Vagina (tissue), 2 donors: ENCODE results near the gene ARHGEF4.

Experiments
- CTCF ChIP-seq, 3 experiments: fragments of 450-650 bp in 2 of 3; fragments of 200-600 bp in 1 of 3; sonication (generic) in 1 of 3; IDR thresholded peaks; one replicate each; pipeline ENCODE4 v1.5.1; 2017 to 2019; ENCODE audit warnings: antibody characterized with exemption in 3 of 3, mild to moderate bottlenecking in 2 of 3, moderate library complexity in 2 of 3
- POLR2AphosphoS5 ChIP-seq, 2 donors: sonication (generic); formaldehyde crosslinking; IDR thresholded peaks; one replicate each; pipeline ENCODE4 v1.9.0; 2017; ENCODE audit warnings: antibody characterized with exemption in 2 of 2, mild to moderate bottlenecking in 2 of 2, low read depth in 1 of 2; ENCODE audit not compliant: insufficient read depth in 1 of 2

DNA sequence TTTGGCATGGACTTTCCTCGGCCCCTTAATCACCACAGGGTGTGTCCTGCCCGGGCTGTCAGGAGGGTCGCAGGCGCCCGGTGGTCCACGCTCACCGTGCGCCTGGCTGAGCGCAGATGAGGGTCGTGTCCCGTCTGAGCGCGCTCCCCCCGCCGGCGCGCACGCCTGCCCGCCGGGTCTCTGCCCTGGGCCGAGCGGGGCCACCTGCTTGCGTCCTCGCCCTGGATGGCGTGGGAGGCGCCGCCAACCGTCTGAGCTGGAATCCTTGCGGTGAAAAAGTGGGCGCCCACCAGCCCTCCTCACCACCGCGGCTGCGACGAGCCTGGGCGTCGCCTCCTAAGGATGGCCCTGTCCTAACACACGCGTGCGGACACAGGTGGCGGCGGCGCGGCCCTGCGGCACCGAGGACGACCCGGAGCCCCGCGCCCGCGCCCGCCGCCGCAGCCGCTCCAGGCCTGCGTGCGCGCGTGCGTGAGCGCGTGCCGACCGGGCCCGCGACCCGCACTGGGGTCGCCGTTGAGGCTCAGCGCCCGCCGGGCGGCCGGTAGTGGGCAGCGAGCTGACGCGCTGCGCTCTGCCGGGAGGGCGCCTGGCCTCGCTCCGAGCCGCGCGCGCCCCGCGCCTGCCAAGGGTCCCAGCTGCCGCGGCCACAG lies 126.6 kb downstream of the ARHGEF4 start:
- TF ChIP-seq CTCF (IDR thresholded peaks at IDR 0.05) (no peak), POLR2AphosphoS5 (IDR thresholded peaks at IDR 0.05; ENCODE audit: insufficient read depth in 1 of 2, low read depth in 1 of 2) (no peak)
